HG03135 (cell line): ENCODE measurements around the gene SEZ6.

Source experiments
- ATAC-seq: cut with Tn5 transposase; IDR thresholded peaks from one replicate; pipeline ENCODE4 v1.9.1; 2021; ENCODE audit warnings: mild to moderate bottlenecking, moderate library complexity; ENCODE audit not compliant: unreplicated experiment

SEZ6 gene, protein sequence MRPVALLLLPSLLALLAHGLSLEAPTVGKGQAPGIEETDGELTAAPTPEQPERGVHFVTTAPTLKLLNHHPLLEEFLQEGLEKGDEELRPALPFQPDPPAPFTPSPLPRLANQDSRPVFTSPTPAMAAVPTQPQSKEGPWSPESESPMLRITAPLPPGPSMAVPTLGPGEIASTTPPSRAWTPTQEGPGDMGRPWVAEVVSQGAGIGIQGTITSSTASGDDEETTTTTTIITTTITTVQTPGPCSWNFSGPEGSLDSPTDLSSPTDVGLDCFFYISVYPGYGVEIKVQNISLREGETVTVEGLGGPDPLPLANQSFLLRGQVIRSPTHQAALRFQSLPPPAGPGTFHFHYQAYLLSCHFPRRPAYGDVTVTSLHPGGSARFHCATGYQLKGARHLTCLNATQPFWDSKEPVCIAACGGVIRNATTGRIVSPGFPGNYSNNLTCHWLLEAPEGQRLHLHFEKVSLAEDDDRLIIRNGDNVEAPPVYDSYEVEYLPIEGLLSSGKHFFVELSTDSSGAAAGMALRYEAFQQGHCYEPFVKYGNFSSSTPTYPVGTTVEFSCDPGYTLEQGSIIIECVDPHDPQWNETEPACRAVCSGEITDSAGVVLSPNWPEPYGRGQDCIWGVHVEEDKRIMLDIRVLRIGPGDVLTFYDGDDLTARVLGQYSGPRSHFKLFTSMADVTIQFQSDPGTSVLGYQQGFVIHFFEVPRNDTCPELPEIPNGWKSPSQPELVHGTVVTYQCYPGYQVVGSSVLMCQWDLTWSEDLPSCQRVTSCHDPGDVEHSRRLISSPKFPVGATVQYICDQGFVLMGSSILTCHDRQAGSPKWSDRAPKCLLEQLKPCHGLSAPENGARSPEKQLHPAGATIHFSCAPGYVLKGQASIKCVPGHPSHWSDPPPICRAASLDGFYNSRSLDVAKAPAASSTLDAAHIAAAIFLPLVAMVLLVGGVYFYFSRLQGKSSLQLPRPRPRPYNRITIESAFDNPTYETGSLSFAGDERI

GRCh38 chr17:29005936-29006511, at the start of gene SEZ6:
TSS of gene SEZ6 (minus strand) at chr17:29006033. CDS start at chr17:29005869, 164 bp downstream.
- no peak for ATAC-seq

DNA sequence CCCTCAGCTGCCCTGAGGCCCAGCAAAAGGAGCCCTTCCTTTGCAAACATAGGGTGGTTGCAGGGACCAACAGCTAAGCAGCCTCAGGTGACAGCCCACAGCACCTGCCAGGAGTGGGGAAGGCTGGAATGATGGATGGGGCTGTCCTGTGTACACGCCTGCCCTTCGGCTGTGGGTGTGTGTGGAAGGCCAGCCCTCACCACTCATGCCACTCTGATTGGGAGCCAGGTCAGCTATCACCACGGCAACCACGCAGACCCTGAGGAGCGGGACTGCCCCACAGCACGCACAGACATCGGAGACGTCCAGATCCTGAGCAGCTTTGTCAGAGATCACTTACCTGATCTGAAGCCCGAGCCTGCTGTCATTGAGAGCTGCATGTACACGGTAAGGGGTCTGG, 49.0 kb upstream of the SEZ6 start:
- ATAC-seq, result no peak

DNA sequence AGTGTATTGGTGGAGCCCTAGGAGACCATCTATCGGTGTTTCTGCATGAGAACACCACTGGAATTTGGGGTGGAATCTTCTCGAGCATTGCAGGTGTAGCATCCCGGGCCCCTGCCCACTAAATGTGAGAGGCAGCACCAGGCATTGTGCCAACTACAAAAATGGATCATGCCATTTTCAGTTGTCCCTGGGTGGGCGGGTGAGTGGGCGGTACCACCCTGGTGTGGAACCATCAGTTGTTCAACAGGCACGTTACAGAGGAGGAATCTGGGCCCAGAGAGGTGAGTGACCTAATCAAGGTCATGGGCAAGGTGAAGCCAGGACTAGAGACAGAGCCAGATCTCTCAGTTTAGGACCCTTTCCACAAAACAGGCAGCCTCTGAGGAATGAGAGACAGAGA, 45.9 kb upstream of the SEZ6 start:
- ATAC-seq, result no peak

DNA sequence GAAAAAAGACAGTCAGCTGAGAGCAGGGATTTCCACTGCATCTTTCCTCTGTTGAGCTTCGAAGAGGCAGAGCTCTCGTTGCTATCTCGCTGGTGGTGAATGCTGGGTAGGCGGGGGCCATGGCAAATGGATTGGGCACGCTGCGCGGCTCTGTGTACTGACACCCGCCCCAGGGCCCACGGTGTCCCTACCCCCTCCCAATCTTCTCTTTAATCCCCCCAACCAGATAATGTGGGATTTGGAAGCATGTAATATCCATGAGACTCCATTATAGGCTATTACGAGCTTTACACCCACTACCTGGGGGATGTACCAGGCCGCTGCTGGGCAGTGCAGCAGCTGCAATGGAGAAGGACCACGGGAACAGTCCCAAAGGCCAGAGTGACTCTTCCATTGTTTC, 45.4 kb upstream of the SEZ6 start:
- ATAC-seq, result no peak

DNA sequence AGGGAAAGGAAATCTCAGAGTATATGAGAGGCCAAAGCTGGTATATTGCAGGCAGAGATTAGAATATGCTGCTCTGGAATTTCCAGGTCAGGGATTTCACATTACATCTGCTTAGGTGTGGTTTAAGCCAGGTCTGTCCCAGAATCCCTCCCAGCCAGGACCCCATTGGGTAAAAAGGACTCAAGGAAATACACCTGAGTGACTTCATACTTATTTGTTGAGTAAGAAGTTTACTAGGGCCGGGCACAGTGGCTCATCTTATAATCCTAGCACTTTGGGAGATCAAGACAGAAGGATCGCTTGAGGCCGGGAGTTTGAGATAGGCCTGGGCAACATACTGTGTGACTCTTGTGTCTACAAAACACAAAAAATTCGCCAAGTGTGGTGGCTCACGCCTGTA, 44.3 kb upstream of the SEZ6 start:
- no peak for ATAC-seq

- no peak for ATAC-seq
These were observed 43.8 kb upstream of the SEZ6 start for GRCh38 chr17:29049541-29050145.

DNA sequence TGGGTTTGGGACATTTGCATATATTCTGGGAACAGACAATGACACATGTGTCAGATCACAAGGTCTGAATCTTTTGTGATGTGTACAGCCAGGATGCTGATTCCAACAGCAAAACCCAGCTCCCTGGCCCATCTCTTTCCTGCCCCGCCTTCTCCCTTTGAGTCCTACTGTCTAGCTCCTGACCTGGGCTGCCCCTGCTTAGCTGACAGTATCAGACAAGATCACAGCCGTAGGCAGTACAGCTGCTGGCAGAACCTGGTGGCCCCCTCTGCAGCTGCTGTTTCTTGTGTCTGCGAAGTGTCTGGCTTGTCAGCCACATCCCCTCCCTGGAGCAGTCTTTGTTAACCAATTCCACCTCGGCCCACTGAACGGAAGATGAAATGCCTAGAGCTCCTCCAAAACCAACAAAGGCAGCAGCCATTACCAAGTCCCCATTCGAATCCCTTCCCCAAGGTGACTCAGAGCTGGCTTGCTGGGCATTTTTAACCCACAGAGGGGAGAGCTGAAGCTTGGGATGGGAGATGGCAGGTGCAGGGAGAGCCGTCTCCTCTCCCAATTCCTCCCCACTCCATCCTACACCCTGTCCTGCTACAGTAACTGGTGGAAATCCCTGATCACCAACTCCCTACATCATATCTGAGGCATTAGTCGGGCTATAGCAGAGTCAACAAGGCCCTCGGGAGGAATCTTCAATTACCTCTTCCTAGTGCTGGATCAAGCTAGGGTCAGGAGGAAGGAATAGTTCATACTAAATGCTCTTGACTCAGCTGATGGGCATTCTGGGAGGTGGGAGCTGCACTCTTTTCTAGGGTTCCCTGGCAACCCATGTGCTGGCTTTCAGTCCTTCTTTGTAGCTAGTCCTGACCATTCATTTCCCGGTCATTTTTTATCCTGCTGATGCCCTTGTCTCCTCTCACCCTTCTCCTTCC, 42.9 kb upstream of the SEZ6 start:
- ATAC-seq, result no peak

- ATAC-seq, result no peak
These were observed 40.6 kb upstream of the SEZ6 start for GRCh38 chr17:29046473-29046839.

DNA sequence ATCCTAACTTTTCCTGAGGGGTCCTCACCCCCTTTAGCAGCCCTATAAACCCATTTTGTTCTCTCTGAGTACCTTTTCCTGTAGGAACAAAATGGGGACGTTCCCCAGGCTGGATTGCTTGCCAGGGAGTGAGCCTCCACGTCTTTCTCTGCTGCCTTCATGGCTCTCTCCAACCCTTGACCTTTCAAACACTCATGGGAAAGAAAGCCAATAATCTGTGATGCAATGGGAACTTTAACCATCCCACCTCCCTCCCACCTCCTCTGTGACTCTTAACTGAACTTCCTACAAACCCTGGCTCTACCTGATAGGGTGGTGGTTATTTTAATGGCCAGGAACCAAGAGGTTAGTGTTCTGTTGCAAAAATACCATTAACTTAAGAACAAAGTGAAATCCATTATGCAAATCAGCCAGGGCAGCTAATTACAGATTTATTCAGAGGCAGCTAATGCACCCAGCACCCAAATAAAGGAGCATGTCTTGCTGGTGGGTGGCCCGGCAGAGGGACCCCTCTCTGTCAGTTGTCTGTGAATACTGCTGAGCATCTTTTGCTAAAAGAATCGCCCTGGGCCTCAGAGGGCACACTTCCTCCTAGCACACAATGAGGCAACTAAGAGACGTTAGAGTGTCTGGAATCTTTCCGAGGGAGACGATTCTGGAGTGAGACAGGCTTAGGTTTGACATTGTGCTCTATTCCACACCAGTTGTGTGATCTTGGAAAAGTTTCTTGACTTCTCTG, 40.1 kb upstream of the SEZ6 start:
- ATAC-seq, result no peak

DNA sequence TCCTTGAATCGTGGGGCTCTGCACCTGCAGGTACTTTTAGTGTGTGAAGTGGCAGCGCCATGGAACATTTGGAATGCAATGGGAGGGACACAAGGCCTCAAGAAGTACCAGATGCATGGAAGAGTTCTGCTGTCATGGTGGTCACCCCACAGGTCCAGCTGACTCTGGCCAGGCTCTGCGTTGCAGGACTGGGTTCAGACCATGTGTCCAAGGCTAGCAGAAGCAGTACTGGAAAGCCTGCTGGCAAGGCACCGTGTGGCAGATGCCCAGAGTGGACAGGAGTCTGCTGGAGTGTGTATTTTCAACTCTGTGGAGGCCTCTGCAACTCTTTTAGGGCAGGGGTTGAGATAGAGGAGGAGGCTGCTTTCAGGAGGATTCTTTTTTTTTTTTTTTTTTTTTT, 39.2 kb upstream of the SEZ6 start:
- no peak for ATAC-seq

DNA sequence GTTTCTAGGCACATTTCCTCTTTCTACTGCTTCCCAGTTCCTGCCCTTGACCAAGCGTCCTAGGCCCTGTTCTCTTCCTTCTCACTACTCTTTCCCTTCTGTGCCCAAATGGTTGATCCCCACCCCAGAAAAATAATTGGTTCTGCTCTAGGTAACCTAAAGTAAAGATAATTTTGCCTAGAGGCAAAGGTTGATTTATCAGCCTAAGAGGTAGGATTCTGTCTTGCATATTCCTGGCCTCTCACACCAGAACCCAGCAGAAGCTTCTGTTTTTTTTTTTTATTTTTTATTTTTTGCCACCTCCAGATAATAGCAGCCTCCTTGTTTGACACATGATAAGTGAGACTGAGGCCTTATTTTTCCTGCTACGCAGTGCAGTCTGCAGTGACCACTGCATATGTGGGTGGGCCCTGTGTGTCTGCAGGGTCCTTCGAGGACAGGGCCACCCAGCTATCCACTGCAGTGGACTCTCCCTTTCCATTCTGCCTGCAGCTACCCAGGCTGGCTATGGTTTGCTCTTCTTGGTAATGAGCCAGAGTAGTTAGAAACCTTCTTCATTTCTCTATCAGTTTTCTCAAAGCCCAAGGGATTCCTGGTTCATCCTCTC, 37.8 kb upstream of the SEZ6 start:
- ATAC-seq, result no peak

DNA sequence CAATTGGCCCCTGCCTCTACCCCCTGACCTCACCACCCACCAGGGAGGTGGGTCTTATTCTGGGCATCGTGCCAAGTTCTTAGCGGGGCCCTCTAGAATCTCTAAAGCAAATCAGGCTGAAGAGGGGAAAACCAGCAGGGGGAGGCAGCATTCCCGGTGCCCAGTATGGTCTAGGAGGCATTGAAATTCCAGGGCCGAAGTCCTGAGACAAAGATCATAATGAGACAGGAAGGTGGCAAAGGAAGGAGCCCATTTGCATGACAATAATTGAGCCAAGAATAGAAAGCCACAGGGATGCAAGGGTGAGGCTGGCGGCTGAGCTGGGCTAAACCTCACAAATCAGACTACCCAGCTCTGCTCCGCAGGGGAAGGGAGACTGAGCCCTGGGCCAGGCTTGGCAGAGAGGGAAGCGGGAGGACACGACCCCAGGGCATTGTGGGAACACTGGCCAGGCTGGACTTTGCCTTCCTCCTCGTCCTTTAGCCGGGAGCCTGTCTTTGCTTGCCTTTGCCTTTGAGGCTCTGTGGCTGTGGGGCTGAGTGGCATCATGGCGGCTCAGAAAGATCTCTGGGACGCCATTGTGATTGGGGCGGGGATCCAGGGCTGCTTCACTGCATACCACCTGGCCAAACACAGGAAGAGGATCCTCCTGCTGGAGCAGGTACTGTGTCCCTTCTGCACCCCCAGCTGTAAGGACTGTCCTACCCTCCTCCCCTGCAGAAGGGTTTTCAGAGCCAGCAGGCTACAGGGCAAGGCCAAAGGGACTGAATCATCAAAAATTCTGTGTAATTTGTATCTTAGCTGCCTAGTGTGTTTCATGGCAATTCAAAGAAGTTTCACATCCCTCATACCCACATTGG, 37.1 kb upstream of the SEZ6 start, which contains the start of gene PIPOX:
Gene PIPOX, plus strand, starts transcription at position 463 of the 860 bp plus-strand sequence. Its CDS starts 85 bp downstream, at position 548.
- no peak for ATAC-seq

- ATAC-seq, result no peak
These were observed 36.3 kb upstream of the SEZ6 start for GRCh38 chr17:29042026-29042678.

- ATAC-seq, result no peak
These were observed 35.7 kb upstream of the SEZ6 start for GRCh38 chr17:29041571-29041970.

DNA sequence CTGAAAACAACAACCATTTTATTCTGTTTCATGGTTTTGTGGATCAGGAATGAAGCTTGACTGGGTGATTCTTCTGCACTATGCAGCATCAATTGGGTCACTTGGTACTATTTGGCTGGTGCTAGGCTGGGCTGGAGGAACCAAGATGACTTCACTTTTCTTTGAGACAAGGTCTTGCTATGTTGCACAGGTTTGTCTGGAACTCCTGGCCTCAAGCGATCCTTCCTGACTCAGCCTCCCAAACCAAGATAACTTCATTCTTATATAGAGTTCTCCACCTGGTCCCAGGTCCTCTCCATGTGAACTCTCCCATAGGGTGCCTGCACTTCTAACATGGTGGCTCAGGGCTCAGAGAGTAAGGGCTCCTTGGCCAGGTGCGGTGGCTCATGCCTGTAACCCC, 35.3 kb upstream of the SEZ6 start:
- no peak for ATAC-seq

- no peak for ATAC-seq
These were observed 34.1 kb upstream of the SEZ6 start for GRCh38 chr17:29039764-29040598.
